Right lung (tissue), 5 donors: ENCODE measurements around the gene VWA5B2. TPM values are rescaled to one million over a fixed set of nuclear protein-coding genes. Genes with fewer than 3 reads are reported as not detected.
"Not testable (repeated sequence)": the region's sequence is repeated elsewhere in the genome, so short reads cannot be mapped to it uniquely, and the experiment has no call there.

Experiments
- DNase-seq, 2 donors: peaks; one replicate each; pipeline ENCODE4 v3.0.0-alpha.2; 2013
- polyA plus RNA-seq, 5 donors: library from polyadenylated mRNA; unstranded; fragments of 120-200 nt; gene quantifications; one replicate each; pipeline versions ENCODE4 v1.2.1 to v1.2.3, GENCODE V29; 2013; ENCODE audit warnings: inconsistent platforms in 1 of 5, low replicate concordance in 1 of 5; ENCODE audit not compliant: insufficient read length in 5 of 5, insufficient read depth in 1 of 5

Gene VWA5B2
- polyA plus RNA-seq, 5 donors = 0.95 to 2.2 (median 1.6) TPM

DNA sequence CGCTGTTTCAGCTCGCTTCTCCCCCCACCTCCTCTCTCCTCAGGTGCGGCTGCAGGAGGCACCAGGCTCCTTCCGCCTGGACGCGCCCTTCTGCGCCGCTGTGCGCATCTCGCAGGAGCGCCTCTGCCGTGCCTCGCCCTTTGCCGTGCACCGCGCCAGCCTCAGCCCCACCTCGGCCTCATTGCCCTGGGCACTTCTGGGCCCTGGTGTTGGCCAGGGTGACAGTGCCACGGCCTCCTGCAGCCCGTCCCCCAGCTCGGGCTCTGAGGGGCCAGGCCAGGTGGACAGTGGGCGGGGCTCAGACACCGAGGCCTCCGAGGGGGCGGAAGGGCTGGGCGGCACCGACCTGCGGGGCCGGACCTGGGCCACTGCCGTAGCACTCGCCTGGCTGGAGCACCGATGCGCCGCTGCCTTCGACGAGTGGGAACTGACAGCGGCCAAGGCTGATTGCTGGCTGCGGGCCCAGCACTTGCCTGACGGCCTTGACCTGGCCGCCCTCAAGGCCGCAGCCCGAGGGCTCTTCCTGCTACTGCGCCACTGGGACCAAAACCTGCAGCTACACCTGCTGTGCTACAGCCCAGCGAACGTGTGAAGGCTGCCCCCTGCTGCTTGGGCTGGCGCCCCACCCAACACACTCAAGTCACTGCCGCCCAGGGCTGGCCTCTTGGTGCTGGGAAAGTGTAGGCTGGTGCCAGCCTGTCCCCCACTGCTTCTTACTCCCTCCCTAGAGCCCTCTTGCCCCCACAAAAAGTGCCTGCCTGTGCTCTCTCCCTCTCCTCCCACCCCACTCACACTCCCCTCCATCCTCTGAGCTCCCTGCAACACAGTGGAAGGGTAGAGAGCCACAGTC is 12.3 kb downstream of the VWA5B2 start:
- no peak for DNase-seq

DNA sequence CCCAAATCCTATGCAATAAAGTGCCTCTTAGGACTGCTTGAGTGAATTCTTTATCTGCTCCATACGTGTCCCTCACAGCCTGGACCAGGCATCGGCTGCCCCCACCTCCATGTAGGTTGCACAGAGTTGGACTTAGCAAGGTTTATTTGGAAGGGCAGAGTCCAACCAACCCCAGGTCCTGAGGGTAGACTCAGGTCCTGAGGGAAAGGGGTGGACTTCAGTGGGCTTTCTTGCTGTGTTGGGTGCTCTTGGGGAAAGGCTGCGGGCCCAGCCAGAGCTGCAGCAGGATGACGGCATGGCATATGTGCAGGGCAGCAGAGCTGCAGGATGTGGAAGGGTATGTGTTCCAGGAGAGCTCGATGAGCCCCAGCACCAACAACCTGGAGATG is 12.9 kb downstream of the VWA5B2 start:
- DNase-seq = no peak

DNA sequence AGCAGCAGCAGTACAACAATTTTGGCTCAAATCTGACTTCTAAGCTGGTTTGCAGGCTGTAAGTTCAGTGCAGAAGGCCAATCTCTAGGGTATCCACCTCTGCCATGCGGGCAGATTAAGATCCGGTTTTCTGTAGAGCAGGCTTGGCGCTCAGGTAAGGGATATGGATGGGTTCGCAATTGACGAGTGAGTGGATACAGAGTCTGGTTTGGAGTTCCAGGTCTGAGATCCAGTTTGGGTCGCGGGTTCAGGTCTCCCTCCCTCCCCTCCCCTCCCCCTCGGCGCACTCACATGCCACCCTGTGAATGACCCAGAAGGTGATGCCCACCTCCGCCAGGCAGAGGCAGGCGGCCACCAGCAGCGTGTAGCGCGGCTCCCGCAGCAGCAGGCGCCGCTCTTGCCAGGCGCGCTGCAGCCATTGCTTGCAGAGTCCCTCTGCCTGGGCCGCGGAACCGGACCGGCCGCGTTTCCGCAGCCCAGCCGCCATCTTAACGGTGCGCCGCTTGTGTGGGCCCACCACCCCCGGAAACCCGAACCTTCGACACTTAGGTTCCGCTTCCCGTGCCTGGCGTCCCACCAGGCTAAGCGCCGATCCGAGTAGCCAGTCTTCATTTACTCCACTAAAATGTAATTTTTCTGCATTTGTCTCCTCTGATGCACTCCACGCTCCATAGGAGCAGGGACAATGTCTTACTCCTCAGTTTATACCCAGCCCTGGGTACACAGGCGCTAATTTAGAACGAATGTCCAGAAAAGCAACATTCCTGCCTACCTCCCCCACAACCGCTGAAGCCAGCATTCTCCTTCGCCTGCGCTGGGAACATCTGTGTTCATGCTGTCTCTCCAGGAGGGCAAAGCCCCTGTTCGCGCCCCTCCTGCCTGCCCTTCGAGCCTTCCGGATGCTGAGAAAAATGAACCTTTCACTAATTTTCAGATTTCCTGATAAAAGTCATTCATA is 19.3 kb downstream of the VWA5B2 start, which contains the start of gene ALG3:
Gene ALG3, minus strand, starts transcription at position 509 of the 958 bp plus-strand sequence. Its CDS starts 22 bp downstream, at position 487.
- peak; percentile 83 to 85 for DNase-seq

DNA sequence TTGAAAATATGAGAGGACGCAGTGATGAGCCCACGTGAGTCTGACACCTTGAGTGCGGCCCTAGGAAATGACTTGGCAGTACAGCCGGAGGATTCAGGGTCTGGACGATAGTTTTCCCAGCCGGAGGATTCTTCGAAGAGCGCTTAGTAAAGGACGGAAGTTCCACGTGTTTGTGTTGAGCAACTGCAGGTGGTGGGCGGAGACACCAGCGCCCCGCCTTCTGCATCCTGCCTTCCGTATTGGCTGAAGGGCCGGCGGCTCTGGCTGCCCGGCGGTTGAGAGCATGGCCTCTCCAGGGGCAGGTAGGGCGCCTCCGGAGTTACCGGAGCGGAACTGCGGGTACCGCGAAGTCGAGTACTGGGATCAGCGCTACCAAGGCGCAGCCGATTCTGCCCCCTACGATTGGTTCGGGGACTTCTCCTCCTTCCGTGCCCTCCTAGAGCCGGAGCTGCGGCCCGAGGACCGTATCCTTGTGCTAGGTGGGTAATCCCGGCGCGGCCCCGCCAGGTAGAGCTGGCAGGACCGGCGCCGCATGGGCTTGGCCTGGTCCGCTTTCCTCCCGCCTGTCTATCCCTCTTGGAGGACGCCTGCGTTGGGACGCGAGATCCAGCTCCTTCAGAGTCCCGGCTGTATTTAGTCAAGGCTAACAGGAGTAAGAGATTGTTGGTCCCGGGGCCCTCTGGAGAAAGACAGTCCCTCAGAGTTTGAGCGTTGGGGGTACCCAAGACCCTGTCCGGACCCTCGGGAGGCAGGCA is 20.2 kb downstream of the VWA5B2 start, which contains the start of gene EEF1AKMT4:
Gene EEF1AKMT4, plus strand, starts transcription at position 261 of the 755 bp plus-strand sequence. Its CDS starts 23 bp downstream, at position 284.
- DNase-seq = peak; percentile 93

DNA sequence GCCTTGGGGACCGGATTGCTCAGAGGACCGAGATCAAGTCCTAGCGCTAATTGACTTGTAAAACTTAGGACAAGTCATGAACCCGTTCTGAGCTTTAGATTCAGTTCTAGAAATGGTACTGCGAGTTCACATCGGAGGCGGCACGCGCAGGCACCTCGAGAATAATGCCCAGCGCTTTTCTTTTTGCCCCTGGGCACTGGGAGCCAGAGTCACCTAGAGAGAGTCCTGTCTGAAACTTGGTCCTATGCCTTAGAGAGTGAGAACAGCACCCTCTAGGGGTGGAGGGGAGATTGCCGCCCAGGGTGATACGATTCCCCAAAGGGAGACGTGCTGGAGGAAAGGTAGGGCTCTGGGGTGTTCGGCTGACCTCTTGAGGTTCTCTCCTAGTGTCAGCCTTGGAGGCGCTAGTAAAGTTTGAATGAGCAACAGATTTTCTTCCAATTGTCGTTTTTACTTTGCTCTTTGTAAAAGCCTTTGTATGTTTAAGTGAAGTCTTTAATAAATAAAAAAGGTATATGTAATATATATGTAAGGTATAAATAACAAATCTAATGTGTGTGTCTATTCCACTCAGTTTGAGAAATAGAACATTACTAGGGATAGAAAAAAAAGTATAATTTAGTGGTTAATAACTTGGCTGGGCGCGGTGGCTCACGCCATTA is 20.9 kb downstream of the VWA5B2 start:
- DNase-seq = peak; percentile 52 to 63

DNA sequence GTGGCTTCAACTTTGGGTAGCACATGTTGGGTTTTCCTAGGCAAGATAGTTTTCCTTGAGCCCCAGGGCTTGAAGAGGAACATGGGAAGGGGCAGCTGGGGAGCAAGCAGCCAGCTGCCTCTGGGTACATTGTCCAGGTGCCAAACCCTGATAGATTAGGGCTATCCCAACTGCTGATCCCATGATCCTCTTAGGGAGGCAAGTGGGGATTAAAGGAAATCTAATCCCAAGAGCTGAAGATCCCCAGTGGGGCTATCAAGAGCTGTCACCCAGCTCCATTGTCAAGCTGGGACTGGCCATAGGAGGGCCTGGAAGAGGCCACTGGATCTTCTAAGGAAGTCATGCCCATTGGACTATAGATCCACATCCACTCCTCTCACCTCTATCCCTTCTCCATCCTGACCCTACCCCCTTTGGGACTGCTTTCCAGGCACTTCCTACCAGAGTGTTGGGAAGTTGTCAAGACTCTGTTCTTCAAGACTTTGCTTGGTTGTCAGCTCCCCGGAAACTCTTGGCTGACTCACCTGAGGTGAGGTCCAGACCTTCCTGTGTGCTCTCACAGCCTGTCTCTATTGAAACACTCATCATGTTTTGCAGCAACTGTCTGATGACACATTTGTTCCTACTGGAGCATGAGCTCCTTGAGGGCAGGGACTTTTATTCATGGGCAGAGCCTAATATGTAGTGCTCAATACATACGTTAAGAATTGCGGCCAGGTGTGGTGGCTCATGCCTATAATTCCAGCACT is 26.1 kb downstream of the VWA5B2 start:
- DNase-seq = no peak

DNA sequence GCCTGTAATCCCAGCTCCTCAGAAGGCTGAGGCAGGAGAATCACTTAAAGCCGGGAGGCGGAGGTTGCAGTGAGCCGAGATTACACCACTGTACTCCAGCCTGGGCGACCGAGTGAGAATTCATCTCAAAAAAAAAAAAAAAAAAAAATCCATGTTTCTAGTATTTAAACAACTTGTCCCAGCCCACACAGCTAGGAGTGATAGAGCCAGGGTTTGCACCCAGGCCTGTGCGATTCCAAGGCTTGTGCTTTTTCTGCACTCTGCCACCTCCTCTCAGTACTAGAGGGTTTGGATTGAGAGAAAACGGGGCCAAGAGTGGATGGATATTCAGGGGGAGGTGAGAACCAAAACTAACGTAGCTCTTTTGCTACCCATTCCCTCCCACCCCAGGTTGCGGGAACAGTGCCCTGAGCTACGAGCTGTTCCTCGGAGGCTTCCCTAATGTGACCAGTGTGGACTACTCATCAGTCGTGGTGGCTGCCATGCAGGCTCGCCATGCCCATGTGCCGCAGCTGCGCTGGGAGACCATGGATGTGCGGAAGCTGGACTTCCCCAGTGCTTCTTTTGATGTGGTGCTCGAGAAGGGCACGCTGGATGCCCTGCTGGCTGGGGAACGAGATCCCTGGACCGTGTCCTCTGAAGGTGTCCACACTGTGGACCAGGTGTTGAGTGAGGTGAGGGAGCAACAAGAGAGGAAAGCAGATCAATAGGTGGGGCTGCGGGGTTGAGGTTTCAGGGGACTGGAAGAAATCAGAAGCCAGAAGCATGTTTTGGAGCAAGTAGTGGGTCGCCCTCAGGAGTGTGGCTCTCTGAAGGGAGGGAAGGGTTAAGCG is 27.9 kb downstream of the VWA5B2 start:
- no peak for DNase-seq

DNA sequence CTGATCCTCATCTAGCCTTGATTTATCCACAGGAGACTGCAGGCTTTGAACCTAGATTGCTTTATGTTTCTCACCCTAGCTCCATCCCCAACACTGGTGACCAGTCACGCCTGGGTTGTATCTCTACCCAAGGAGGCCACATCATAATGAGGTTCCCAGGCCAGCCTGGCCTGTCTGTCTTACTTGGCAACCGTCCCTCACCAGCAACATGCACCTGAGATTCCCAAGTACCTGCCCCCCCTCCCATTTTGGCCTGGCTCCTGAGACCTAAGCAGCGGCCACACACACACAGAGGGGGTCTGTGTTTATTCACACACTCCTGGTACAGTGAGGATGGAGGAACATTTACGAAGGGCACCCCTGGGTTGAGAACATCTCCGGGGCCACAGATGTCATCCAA is 29.5 kb downstream of the VWA5B2 start:
- DNase-seq = no peak

DNA sequence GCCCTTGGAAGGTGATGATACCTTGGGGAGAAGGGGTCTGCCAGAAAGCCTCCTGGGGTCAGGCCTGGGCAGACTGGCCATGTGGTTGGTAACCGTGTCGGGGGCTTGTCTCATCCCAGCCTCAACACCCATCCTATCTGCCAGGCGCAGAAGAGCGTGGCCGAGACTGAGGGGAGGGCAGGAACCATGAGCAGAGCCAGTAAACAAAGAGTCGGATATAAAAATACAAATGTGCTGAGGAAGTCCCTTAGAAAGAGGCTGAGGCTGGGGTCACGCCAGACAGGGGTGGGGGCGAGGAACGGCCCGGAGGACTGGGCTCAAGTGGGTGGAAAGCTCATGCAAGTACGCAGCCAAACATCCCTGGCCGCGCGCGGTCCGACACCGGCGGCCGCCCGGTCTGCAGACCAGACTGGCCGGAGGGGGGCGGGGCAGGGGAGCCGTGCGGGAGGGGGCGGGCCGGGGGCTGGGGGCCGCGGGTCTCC is 30.1 kb downstream of the VWA5B2 start:
- no peak for DNase-seq

DNA sequence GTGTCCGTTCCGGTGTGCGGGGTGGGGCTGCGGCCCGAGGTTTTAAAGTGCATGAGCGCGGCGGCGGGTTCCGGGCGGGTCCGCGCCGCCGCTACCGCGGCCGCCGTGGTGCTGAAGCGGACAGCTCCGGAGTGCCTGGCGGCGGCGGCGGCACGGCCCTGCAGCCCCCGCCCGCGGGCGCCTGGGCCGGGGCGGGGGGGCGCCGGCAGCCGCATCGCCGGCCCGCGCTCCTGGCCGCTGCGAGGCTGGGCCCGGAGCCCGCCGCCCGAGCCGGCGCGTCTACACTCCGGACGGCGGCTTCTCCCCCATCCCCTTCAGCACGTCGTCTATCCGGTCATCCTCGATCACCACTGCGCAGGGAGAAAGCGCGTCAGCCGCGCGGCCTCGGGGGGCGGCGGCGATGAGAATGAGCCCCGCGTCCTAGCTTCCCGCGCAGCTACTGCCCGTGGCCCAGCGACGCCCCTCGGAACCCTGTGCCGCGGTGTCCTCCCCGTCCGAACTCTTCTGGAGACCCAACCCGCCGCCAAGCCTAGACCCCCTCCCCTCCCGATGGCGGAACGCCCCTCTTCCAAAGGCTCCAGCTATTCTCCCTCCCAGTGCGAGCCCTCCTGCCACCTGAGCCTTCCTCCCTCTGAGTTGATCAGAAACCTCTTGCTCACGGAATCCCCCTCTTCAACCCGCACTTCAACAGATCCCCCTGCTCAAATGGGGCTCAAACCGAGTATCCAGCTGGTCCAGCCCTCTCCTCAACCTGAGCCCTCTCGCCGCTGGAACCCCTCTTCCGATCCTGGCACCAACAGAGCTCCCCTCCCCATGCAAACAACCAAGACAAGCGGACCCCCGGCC is 30.7 kb downstream of the VWA5B2 start:
- no peak for DNase-seq

DNA sequence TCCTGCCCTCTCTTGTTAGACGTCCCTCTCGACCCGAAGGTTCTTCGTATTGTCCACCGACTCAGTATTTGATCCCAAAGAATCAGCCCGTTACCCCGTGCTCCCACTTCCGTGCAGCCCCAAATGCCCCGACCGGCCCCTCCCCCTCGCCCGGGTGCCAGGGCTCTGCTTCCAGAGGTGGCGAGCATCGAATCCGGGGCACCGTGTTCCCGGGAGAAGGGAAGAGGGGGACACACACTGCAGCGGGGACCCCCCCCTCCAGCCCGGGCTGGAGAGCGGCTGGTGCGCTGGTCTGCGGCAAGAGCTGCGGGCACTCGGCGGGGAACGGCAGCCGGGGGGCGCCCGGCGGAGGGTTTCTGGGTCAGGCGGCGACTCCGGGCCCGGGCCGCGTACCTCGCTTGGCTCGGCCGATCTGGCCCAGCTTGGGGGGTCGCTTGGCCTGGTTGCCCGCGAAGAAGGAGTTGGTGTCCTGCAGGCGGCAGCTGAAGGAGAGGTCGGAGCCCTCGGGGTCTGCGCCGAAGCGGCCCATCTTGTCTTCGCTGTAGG is 31.4 kb downstream of the VWA5B2 start:
- no peak for DNase-seq

DNA sequence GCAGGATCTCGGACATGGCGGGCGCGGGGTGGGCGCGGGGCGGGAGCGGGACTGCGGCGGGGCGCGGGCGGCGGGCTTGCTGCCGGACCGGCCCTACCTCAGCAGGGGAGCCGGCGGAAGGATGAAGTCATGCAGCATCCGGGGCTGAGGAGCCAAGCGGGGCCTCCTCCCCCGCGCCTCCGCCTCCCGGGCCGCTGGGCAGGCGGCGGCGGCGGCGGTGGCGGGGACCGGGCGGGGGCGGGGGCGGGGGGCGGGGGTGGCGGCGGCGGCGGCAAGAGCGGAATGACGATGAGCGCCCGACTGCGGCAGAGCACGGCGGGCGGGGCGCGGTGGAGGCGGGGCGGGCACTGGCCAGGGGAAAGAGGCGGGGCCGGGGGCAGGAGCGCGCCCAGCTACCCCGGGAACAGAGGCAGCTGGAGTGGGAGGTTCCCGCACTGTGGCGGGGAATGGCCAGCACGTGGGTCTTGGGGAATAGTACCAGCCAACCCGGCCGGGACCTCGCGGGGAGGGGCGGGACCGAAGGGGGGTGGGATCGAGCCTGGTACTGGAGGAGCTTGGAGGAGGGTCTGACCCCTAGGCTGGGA is 32.0 kb downstream of the VWA5B2 start, which contains the start of gene CAMK2N2:
Gene CAMK2N2, minus strand, starts transcription at position 284 of the 584 bp plus-strand sequence. Its CDS starts 268 bp downstream, at position 16.
- no peak for DNase-seq

DNA sequence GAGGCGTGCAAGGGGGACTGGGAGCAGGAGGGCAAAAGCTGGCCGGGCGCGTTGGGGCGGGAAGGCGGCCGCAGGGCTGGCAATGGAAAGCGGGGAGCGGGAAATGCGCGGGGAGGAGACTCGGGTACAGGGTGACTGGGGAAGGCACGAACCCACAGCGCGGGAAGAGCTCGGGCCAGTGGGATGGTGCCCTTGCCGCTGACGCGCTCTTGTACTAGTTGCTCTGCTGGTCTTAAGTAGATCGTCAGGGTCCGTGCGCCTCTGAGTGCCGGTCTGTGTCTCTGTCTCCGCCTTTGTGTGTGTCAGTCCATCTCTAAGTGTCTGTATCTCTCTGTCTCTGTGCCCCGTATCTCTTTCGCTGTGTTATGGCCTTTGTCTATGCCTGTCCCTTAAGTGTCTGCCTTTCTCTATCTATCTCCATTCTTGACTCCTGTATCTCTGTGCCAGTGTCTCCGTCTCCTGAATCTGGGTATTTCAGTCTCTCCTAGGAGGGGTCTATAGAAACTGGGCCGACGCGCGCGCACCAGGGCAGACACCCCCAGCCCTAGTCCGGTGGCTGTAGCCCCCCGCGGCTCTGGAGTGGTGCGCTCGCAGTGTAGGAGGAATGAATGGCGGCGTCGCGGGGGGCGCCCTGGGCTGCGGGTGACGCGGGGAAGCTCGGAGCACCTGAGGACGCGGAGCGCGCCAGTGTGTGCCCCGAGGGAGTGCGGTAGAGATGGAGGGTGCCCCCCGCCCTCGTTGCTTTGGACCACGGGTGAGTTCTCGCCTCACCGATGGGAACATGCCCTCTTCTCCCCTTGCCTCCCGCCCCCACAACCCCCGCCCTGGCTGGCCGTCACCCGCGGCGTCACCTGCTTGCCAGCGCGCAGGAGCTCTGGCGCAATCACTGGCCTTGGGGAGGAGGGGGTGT is 32.7 kb downstream of the VWA5B2 start:
- DNase-seq = no peak

DNA sequence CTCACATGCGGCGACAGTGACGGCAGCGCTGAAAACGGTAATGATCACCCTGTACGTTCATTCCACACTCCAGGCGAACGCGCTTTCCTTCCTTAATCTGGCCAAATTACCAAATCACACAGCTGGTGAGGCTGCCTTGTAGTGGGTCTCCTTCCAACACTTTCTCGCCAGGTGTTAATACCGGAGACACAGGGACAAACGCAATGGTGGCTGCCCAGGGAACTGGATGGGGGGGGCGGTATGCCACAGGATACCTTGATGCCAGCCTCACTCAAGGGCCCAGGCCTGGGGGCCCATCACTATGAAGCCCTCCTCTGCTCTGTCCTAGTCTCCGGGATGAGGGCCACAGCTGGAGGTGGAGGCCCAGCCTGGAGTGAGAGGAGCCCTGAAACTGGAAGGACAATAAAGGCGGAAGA is 33.4 kb downstream of the VWA5B2 start:
- DNase-seq = no peak

DNA sequence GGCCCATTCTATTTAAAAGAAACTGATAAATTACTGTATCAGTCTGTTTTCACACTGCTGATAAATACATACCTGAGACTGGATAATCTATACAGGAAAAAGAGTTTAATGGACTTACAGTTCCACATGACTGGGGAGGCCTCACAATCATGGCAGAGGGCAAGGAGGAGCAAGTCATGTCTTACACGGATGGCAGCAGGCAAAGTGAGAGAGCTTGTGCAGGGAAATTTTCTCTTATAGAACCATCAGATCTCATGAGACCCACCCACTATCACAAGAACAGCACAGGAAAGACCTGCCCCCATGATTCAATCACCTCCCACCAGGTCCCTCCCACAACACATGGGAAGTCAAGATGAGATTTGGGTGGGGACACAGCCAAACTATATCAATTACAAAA is 37.9 kb downstream of the VWA5B2 start:
- DNase-seq = not testable (repeated sequence)

DNA sequence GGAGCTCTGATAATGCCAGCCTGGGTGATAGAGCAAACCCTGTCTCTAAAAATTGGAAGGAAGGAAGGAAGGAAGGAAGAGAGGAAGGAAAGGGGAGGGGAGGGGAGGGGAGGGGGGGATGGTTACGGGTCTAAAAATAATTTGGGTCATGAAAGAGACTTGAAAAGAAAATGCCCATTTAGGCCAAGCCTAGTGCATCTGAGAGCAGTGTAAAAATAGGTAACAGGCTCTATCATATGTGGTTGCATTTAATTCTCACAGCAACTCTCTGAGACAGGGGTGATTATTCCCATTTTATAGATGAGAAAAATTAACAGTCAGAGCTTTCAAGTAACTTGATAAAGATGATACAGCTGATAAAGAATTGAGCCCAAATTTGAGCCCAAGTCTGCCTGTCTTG is 42.9 kb downstream of the VWA5B2 start:
- no peak for DNase-seq
